NCI-H1417 (cell line): ENCODE measurements around the gene LDHAL6A.
A peak's percentile ranks its signal among the peaks of the same experiment; 100 is the strongest.

ENCODE experiments used
- DNase-seq, 3 experiments: peaks; one replicate each; lab custom pipeline; 2025; lab: John Stamatoyannopoulos, UW

Gene LDHAL6A

DNA sequence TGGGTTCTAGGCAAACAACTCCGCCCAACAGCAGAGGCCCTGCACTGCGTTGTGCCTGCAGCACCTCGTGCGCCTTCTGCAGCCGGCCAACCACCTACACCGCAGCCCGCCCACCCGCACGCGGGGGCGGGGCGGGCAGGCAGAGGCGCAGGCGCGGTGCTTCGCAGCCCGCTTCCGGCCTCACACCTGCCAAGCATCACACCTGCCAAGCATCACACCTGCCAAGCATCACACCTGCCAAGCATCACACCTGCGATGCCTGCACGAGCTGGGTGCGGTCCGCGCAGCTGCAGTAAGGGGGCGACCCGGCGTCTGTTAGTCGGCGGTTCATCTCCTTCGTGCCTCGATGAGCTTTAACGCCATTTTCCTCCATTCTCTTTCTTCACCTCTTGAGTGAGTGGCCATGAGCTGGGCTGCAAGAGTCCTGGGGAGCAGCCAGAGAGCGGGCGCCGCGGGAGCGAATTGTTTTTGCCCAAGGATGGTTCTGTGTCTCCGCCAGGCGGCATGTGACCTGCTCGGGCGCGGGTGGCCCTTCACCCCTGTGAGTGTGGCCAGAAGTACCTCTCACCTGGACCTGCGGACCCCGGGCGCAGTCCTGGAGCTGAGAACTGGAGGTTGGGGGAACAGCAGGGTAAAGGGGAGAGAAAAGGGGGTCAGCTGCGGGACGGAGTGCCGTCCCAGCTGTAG is at the start of gene LDHAL6A:
LDHAL6A (plus strand) TSS at position 171 of the 687 bp plus-strand sequence. CDS start 825 bp downstream, outside the sequence.
- no peak for DNase-seq

DNA sequence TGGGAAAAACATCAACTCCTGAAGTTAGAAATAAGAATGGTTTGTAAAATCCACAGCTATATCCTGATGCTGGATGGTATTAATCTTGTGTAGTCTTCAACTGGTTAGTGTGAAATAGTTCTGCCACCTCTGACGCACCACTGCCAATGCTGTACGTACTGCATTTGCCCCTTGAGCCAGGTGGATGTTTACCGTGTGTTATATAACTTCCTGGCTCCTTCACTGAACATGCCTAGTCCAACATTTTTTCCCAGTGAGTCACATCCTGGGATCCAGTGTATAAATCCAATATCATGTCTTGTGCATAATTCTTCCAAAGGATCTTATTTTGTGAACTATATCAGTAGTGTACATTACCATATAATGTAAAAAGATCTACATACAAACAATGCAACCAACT is 48.3 kb upstream of the LDHAL6A start:
- DNase-seq: peak in 1 of 3 experiments; percentile 54

DNA sequence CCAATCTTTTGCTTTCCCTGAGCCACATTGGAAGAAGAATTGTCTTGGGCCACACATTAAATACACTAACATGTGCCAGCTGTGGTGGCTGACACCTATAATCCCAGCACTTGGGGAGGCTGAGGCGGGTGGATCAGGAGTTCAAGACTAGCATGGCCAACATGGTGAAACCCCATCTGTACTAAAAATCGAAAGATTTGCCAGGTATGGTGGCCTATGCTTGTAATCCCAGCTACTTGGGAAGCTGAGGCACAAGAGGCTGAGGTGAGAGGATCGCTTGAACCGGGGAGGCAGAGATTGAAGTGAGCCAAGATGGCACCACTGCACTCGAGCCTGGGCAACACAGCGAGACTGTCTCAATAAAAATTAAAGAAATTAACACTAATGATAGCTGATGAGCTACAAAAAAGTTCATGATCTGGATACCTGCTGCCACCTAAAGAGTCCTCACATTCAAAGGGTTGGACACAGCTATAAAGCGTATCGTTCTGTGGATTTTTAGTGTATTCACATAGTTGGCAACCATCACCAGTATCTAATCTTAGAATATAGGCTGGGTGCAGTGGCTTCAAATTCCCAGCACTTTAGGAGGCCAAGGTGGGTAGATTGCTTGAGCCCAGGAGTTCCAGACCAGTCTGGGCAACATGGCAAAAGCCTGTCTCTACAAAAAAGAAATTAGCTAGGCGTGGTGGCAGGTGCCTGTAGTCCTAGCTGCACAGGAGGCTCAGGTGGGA is 46.9 kb upstream of the LDHAL6A start:
- no peak for DNase-seq

DNA sequence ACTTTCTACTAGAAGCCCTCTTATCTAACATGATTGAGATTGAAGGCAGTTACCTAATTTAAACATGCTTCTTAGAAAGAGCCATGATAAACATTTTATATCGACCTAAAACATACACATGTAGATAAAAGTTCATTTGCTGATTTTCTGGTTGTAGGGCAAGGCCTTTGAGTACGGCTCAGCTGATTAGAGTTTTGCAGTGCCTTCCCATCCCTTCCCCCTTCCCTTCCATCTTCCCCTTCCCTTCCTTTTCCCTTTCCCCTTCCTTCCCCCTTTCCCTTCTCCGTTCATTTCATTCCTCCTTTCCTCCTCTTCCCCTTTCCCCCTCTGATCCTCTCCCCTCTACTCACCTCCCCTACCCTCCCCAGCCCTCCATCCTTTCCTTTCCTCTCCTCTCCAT is 39.2 kb upstream of the LDHAL6A start:
- DNase-seq: no peak

DNA sequence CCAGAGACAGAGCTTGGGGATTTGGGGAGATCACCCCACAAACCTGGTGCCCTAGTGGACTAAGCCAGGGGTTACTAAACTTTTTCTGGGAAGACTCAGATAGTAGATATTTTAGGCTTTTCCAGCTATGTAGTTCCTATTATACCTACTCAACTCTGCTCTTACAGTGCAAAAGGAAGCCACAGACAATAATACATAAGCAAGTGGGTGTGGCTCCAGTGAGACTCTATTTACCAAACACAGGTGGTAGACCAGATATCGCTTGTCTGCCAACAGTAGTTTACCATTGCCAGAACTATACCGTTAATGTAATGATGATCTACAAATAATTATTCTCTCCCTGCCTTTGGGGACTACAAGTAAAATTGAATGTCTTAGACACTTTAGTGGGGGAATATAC is 36.6 kb upstream of the LDHAL6A start:
- no peak for DNase-seq

DNA sequence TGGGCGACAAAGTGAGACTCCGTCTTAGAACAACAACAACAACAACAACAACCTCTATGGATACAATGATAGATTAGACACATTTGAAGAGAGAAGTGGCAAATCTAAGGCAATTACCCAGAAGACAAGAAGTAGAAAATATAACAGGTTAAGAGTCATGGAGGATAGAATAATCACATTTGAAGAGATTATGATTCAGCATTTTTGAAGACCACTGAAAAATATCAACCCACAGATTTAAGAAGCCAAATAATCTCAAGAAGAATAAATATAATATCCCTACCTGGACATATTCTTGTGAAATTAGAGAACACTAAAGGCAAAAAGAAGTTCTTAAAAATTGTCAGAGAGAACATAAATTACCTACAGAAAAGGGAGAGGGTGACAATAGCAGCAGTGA is 35.6 kb upstream of the LDHAL6A start:
- DNase-seq: no peak

DNA sequence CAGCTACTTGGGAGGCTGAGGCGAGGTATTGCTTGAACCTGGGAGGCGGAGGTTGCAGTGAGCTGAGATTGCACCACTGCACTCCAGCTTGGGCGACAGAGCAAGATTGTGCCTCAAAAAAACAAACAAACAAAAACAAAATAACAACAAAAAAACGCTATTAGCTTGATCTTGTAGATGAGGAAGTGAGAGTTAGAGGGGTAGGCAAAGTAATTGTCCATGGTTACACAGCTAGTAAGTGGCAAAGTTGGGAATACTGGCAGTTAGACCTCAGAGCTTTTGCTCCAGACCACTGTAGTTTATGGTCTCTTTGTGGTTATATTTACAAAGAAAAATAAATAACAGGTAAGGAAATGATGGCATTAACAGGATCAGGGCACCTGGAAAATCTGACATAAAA is 28.4 kb upstream of the LDHAL6A start:
- DNase-seq: no peak

DNA sequence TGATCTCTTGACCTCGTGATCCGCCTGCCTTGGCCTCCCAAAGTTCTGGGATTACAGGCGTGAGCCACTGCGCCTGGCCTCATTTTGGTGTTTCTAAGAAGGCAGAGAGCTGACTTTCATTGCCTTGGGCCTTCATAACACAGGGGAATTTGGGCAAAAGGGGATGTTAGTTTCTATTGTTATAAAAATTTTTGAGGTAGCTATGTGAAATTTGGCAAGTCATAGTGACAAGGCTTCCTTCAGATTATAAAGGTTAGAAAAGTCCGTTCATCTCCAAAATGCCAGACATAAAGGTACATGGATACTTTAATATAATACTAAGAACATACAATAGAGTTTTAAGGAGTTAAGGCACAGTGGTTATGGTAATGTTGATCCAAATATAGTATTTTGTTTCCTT is 26.3 kb upstream of the LDHAL6A start:
- no peak for DNase-seq

DNA sequence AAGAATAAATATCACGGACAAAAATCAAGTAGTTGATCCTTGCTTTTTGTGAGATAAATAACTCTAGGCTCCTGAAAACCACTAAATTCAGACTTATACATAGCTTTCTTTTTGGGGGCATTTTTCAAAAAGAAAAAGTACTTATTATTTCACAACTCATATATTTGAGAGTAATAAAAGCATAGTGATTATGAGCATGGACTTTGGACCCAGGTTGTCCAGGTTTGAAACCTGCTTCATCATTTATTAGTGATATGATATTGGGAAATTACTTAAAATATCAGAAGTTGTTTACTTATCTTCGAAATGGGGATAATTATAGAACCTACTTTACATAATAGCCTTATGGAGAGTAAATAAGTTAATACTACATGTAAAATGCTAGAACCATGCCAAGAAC is 17.0 kb upstream of the LDHAL6A start:
- no peak for DNase-seq

DNA sequence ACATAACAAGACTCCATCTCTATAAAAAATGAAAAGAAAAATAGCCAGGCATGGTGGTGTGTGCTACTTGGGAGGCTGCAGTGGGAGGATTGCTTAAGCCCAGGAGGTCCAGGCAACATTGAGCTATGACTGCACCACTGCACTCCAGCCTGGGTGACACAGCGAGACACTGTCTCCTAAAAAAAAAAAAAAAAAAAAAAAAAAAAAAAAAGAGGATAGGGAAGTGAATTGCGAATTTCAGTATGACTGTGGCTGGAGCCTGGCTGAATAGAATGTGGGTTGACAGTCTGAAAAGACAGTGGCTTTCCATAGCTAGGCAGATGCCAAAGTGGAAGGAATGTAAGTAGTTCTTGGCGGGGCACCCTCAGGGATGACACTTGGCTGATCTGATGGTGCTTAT is 6.4 kb upstream of the LDHAL6A start:
- DNase-seq: no peak

DNA sequence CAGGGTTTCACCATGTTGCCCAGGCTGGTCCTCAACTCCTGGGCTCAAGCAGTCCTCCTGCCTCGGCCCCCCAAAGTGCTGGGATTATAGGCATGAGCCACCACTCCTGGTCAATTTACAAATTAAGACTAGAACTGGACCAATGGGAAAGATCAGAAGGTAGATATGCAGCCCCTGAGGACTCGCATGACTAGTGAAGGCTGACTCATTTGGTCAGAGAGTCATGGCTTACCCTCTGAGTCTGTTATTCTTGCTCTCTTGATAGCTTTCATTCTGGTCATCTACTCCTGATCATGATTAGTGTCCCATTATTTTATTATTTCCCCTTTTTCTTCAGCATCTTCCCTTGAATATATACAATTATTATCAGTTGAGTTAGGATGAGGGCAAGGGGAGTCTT is 2.7 kb upstream of the LDHAL6A start:
- DNase-seq: no peak

DNA sequence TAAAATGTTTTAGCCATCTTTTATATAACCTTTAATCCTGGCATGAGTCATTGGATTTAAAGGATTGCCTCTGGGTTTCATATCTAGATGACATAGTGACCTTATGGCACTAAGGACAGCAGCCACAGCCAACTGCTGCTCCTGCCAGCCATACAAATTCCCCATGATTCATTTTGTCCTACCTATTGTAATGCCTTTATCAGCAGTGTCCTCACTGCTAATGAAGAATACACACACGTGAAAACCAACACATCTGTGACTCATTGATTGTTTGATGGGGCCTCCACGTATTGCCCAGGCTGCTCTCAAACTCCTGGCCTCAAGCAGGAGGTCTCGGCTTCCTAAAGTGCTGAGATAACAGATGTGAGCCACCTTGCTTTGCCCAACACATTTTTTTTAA is 1.8 kb downstream of the LDHAL6A start:
- peak in 1 of 3 experiments; percentile 4 for DNase-seq

DNA sequence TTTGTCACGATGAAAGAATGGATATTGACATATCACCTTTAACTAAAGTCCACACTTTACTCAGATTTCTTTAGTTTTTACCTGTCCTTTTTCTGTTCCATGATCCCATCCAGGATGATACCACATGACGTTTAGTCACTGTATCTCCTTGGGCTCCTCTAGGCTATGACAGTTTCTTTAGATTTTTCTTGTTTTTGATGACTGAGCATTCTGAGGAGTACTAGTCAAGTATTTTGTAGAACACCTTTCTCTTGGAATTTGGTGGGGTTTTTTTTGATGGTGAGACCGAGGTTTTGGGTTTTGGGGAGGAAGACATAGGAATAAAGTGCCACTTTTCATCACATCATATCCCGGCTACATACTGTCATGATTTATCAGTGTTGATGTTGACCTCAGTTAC is 4.0 kb downstream of the LDHAL6A start:
- DNase-seq: no peak

DNA sequence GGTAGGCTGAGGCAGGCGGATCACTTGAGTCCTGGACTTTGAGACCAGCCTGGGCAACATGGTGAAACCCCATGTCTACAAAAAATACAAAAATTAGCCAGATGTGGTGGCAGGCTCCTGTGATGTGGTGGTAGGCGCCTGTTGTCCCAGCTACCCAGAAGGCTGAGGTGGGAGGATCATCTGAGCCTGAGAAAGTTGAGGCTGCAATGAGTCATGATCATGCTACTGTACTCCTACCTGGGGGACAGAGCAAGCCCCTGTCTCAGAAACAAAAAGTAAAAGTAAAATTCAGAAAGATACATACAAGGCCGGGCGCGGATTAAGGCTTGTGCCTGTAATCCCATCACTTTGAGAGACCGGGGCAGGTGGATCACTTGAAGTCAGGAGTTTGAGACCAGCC is 6.3 kb downstream of the LDHAL6A start:
- DNase-seq: no peak

DNA sequence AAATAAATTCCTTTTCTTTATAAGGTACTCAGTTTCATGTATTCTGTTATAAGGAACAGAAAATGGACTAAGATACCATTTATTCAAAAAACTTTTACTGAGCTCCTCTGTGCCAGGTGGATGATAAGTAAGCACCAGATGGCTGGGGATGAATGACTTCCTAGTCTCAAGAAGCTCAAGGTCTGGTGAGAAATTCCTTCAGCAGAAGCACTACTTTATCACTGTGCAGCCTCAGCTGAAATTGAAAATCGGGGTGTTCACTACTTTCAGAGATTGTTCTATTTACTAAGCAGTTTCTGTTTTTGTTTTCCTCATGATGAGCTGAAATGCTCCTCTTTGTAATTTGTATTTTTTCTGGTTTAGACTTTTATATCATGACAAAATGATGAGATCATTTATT is 7.8 kb downstream of the LDHAL6A start:
- no peak for DNase-seq

DNA sequence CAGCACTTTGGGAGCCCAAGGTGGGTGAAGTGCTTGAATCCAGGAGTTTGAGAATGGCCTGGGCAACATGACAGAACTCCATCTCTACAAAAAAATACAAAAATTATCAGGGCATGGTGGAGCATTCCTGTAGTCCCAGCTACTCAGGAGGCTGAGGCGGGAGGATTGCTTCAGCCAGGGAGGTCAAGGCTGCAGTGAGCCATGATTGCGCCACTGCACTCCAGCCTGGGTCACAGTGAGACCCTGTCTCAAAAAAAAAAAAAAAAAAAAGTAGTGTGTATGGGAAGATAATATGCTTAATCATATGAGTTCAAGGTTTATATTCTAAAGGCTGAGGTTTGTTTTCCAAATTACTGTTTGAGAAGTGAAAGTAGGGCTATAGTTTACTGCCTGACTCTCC is 10.7 kb downstream of the LDHAL6A start:
- DNase-seq: no peak

DNA sequence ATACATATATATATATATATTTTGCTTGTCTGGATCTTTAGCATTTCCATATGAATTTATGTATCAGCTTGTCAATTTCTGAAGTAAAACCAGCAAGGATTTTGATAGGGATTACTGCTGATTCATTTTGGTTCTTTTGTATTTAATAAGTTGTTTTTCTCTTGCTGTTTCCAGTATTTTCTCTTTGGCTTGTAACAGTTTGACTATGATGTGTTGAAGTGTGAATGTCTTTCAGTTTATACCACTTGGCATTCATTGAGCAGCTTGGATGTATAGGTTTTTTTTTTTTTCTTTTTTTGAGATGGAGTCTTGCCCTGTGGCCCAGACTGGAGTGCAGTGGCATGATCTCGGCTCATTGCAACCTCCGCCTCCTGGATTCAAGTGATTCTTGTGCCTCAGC is 12.4 kb downstream of the LDHAL6A start:
- no peak for DNase-seq

DNA sequence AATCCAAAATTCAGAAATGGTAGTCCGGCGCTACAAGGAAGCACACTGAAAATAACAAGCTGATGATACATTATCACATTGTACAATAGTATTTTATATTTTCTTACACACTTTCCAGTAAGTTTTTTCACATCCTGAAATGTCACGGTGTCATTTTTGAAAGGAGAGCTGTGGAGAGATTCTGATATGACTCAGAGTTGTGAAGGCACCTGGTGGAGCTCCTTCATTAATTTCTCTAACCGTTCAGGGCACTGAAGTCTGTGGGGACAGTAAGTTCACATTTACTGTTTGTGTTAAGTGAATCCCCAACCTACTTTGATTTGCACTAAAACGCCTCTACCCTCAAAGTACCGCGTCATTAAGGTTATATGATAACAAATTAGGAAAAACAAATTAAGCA is 13.3 kb downstream of the LDHAL6A start:
- DNase-seq: no peak

DNA sequence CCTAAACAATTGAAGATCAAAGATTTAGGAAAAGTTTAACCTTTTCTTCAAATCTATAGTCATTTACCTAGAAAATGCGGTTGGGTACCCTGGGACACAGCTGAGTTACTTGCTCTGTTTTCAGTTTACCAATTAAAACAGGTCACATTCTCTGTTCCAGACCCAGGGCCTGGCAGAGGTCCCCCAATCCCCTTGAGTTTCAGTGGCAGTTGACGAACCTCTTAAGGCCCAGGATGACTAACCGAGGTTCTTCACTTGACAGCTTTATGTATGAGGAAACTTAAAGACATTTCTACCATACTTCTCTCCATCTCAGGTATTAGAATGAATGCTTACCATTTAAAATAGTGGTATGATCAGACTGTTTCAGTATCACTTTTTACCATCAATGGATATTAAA is 16.3 kb downstream of the LDHAL6A start:
- DNase-seq: no peak

DNA sequence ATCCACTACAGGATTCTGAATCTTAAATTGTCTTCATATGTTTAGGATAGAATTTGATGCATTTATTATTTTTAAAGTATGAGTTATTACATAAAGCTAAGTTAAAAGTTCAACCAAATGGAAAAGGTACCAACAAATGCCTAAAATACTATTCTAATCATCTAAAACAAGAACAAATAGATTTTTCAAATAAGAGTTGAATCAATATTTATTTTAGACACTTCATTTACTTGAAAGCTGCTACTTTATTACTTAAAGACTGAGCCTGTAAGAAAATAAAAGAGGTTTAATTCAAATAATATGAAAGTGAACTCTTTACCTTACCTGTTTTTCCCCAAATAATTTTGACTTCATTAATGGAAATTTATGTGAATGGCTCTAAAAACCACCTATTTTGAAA is 16.9 kb downstream of the LDHAL6A start:
- DNase-seq: no peak

DNA sequence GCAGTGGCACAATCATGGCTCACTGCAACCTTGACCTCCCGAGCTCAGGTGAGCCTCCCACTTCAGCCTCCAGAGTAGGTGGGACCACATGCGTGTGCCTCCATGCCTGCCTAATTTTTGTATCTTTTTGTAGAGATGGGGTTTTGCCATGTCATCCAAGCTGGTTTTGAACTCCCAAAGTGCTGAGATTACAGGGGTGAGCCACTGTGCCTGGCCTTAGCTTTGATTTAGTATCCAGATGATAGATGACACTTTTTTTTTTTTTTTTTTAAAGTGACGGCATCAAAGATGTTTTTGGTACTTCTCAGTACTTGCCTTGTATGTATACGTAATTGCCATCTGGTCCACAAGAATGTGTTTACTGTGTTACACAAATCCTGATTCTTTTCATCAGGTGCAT is 23.4 kb downstream of the LDHAL6A start:
- DNase-seq: no peak

DNA sequence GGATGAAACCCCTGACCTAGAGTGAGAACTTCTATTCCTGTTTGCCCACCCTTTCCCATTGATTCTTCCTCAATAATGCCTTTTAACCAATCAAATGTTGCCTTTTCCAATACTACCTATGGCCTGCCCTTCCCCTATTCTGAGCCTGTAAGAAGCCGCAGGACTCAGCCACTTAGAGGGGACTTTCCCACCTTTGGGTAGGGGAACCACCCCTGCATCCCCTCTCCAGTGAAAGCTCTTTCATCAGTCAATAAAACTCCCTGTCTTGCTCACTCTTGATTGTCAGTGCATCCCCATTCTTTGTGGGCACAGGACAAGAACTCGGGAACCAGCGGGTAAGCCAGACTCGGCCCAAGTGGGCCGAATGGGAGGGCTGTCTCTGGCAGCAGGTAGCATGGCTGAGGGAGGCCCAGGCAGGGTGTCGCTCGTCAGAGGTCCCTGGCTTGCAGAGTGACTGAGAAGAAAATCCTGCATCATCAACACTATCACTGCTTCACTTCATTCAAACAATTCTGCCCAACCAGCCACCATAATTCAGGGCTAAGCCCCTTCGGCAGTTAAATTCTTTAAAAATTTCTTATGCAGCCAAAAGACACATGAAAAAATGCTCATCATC is 30.4 kb downstream of the LDHAL6A start:
- DNase-seq: no peak

DNA sequence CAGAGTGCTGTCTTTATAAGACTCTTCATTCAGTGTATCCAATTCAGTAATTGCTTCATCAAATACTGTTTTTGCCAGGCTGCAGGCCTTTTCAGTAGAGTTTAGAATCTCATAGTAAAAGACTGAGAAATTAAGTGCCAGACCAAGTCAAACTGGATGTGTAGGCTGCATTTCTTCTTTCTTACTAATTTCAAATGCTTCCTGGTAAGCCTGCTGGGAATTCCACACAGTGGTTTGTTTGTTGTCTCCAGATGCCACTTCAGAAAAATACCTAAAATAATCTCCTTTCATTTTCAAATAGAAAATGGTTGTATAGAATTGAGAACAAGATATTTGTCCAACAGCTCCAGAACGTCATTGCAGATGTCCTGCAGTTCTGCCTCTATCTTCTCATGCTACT is 34.7 kb downstream of the LDHAL6A start:
- DNase-seq: no peak
